SK-N-SH (cell line): ENCODE measurements around the gene SMYD4. TPM values are rescaled to one million over a fixed set of nuclear protein-coding genes. Genes with fewer than 3 reads are reported as not detected.

ENCODE experiments used
- CTCF ChIA-PET: fragments of 300-600, 350-600 bp; formaldehyde crosslinking; extraction: SDS; loops from one replicate; lab custom pipeline; 2021; lab: Yijun Ruan, JAX
- POLR2A ChIA-PET: fragments of 350-600 bp; sonication (Branson Sonifier 250); formaldehyde crosslinking; extraction: SDS; loops from one replicate; lab custom pipeline; 2020; ENCODE audit warnings: antibody characterized with exemption, inconsistent platforms; lab: Yijun Ruan, JAX
- DNase-seq: peaks from one replicate; pipeline ENCODE4 v3.0.0; 2012
- H2AFZ ChIP-seq: fragments of 200-600 bp; sonication (generic); 2 replicates; pipeline ENCODE4 v1.8.1; 2016; ENCODE audit warnings: antibody characterized with exemption, mild to moderate bottlenecking, low read depth
- H3F3A ChIP-seq: fragments of 200-600 bp; sonication (generic); replicated peaks from 2 replicates; pipeline ENCODE3; 2016; ENCODE audit warnings: antibody characterized with exemption, mild to moderate bottlenecking; ENCODE audit not compliant: insufficient read depth
- H3K27ac ChIP-seq, 2 experiments: fragments of 200-500 bp in 1 of 2; fragments of 200-600 bp in 1 of 2; sonication (Bioruptor generic) in 1 of 2; sonication (generic), shearing (Covaris generic) in 1 of 2; 2 replicates each; pipeline versions ENCODE4 v1.5.1 to v1.6.1; 2014 to 2016; ENCODE audit warnings: low read depth in 2 of 2, inconsistent platforms in 1 of 2, low read length in 1 of 2, mild to moderate bottlenecking in 1 of 2, mixed read lengths in 1 of 2
- H3K27me3 ChIP-seq: fragments of 200-600 bp; sonication (generic), shearing (Covaris generic); 2 replicates; pipeline ENCODE4 v1.6.1; 2016; ENCODE audit warnings: mixed run types; ENCODE audit not compliant: insufficient read depth
- H3K36me3 ChIP-seq, 2 experiments: fragments of 200-500 bp in 1 of 2; fragments of 200-600 bp in 1 of 2; sonication (Bioruptor generic) in 1 of 2; sonication (generic) in 1 of 2; replicated peaks in 1 of 2; 2 replicates each; pipeline versions ENCODE3 to v1.5.1; 2014 to 2016; ENCODE audit warnings: low read length in 1 of 2, mild to moderate bottlenecking in 1 of 2; ENCODE audit not compliant: insufficient read depth in 2 of 2, control insufficient read depth in 1 of 2
- H3K4me1 ChIP-seq, 2 experiments: fragments of 200-500 bp in 1 of 2; fragments of 200-600 bp in 1 of 2; sonication (Bioruptor generic) in 1 of 2; sonication (generic), shearing (Covaris generic) in 1 of 2; 2 replicates each; pipeline versions ENCODE4 v1.5.1 to v1.6.1; 2014 to 2016; ENCODE audit warnings: low read depth in 1 of 2, low read length in 1 of 2, mixed run types in 1 of 2; ENCODE audit not compliant: insufficient read depth in 2 of 2, control insufficient read depth in 1 of 2
- H3K4me2 ChIP-seq: fragments of 200-600 bp; sonication (generic), shearing (Covaris generic); 2 replicates; pipeline ENCODE4 v1.6.1; 2017; ENCODE audit warnings: mixed run types
- H3K4me3 ChIP-seq, 2 experiments: fragments of 200-500 bp in 1 of 2; fragments of 200-600 bp in 1 of 2; sonication (Bioruptor generic) in 1 of 2; sonication (generic), shearing (Covaris generic) in 1 of 2; 2 replicates each; pipeline versions ENCODE4 v1.5.1 to v1.8.1; 2014 to 2016; ENCODE audit warnings: low read depth in 2 of 2, inconsistent platforms in 1 of 2, low read length in 1 of 2, mild to moderate bottlenecking in 1 of 2, mixed read lengths in 1 of 2, moderate library complexity in 1 of 2
- H3K79me2 ChIP-seq: fragments of 200-600 bp; sonication (generic); 2 replicates; pipeline ENCODE4 v1.8.1; 2017; ENCODE audit warnings: mild to moderate bottlenecking; ENCODE audit not compliant: insufficient read depth
- H3K9ac ChIP-seq: fragments of 200-600 bp; sonication (generic); 2 replicates; pipeline ENCODE4 v1.6.1; 2017; ENCODE audit warnings: mixed run types
- H3K9me2 ChIP-seq: fragments of 200-600 bp; sonication (generic); 2 replicates; pipeline ENCODE4 v1.6.1; 2017; ENCODE audit warnings: mixed run types
- H3K9me3 ChIP-seq: fragments of 200-600 bp; sonication (generic); 2 replicates; pipeline ENCODE4 v1.6.1; 2017; ENCODE audit warnings: mixed run types, mild to moderate bottlenecking, moderate library complexity
- H4K20me1 ChIP-seq: fragments of 200-600 bp; sonication (generic); 2 replicates; pipeline ENCODE4 v1.6.1; 2017; ENCODE audit warnings: mild to moderate bottlenecking, mixed run types; ENCODE audit not compliant: insufficient read depth
- EP300 ChIP-seq, 2 experiments: IDR thresholded peaks; 2 replicates each; pipeline versions ENCODE4 v1.4.0 to v1.6.1; 2012; ENCODE audit warnings: borderline replicate concordance in 1 of 2, low read depth in 1 of 2, low read length in 1 of 2
- EZH2phosphoT487 ChIP-seq: fragments of 200-600 bp; sonication (generic); IDR thresholded peaks from 2 replicates; pipeline ENCODE4 v1.6.1; 2017; ENCODE audit warnings: low read depth, mixed run types, mild to moderate bottlenecking, antibody characterized with exemption, moderate library complexity, borderline replicate concordance
- FOSL2 ChIP-seq: IDR thresholded peaks from 2 replicates; pipeline ENCODE4 v1.4.0; 2012; ENCODE audit warnings: low read depth, mild to moderate bottlenecking, moderate library complexity, borderline replicate concordance
- FOXJ3 ChIP-seq: sonication (generic); formaldehyde crosslinking; IDR thresholded peaks from 2 replicates; pipeline ENCODE4 v1.5.1; 2020; ENCODE audit warnings: mild to moderate bottlenecking, missing genetic modification reagents
- FOXM1 ChIP-seq: IDR thresholded peaks from 2 replicates; pipeline ENCODE4 v1.4.0; 2012; ENCODE audit warnings: low read depth, mild to moderate bottlenecking
- NFIC ChIP-seq: IDR thresholded peaks from 2 replicates; pipeline ENCODE4 v1.4.0; 2012; ENCODE audit warnings: borderline replicate concordance
- POLR2AphosphoS5 ChIP-seq: IDR thresholded peaks from 2 replicates; pipeline ENCODE4 v1.6.1; 2012; ENCODE audit warnings: low read depth, low read length
- RAD21 ChIP-seq: IDR thresholded peaks from 2 replicates; pipeline ENCODE4 v1.6.1; 2012; ENCODE audit warnings: mild to moderate bottlenecking, low read length
- RFX5 ChIP-seq: IDR thresholded peaks from 2 replicates; pipeline ENCODE4 v1.6.1; 2012; ENCODE audit warnings: mild to moderate bottlenecking, improper control_type of control experiment, low read length
- RXRA ChIP-seq: IDR thresholded peaks from 2 replicates; pipeline ENCODE4 v1.4.0; 2012; ENCODE audit warnings: low read depth, mild to moderate bottlenecking, borderline replicate concordance
- SMC3 ChIP-seq: IDR thresholded peaks from 2 replicates; pipeline ENCODE4 v1.6.1; 2012; ENCODE audit warnings: low read depth, low read length, improper control_type of control experiment
- TEAD4 ChIP-seq: IDR thresholded peaks from 2 replicates; pipeline ENCODE4 v1.4.0; 2012; ENCODE audit warnings: mild to moderate bottlenecking, borderline replicate concordance; ENCODE audit not compliant: insufficient read depth
- YY1 ChIP-seq: IDR thresholded peaks from 2 replicates; pipeline ENCODE4 v1.4.0; 2012; ENCODE audit warnings: low read depth, mild to moderate bottlenecking
- WGBS: methylation state at CpG from one replicate; pipeline ENCODE4 v1.1.6; 2017; ENCODE audit warnings: low lambda C conversion rate; 5-methylcytosine and 5-hydroxymethylcytosine counted together
- polyA plus RNA-seq, 3 experiments: library from polyadenylated mRNA; depleted of rRNA; stranded (reverse); fragments of >200 nt; gene quantifications; 2 replicates each; pipeline ENCODE4 v1.2.3, GENCODE V29; 2012
- TF ChIP-seq, protein P1 (sequence below): IDR thresholded peaks from 2 replicates; pipeline ENCODE4 v1.4.0; 2012; ENCODE audit warnings: low read depth, borderline replicate concordance
- TF ChIP-seq, protein P2 (sequence below): fragments of 150-350 bp; IDR thresholded peaks from 2 replicates; pipeline ENCODE4 v1.6.1; 2017; ENCODE audit warnings: antibody characterized with exemption, low read length, low read depth, borderline replicate concordance
- TF ChIP-seq, protein P3 (sequence below): IDR thresholded peaks from 2 replicates; pipeline ENCODE4; 2012

Gene SMYD4
- polyA plus RNA-seq, 1 of the 3 experiments (the other 2 are of a cell fraction): 4.9 TPM

DNA sequence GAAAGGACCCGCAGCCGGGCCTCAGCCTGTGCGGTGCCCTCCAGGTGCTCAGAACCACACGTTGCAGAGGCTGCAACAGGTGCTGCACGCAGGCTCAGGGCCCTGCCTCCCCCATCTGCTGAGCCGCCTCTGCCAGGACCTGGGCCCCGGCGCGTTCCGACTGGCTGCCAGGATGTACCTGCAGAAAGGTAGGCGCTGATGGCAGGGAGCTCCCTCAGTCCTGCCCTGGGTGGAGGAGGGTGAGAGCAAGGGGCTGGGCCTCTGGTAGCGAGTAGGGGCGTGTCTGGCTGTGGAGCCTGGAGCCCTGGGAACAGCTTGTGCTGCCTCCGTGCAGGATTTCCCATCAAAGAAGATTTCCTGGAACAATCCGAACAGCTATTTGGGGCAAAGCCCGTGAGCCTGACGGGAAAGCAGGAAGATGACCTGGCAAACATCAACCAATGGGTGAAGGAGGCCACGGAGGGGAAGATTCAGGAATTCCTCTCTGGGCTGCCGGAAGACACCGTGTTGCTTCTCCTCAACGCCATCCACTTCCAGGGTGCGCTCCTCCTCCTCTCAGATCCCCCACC is 82.6 kb downstream of the SMYD4 start (continued):
- TF ChIP-seq, protein P1, sequence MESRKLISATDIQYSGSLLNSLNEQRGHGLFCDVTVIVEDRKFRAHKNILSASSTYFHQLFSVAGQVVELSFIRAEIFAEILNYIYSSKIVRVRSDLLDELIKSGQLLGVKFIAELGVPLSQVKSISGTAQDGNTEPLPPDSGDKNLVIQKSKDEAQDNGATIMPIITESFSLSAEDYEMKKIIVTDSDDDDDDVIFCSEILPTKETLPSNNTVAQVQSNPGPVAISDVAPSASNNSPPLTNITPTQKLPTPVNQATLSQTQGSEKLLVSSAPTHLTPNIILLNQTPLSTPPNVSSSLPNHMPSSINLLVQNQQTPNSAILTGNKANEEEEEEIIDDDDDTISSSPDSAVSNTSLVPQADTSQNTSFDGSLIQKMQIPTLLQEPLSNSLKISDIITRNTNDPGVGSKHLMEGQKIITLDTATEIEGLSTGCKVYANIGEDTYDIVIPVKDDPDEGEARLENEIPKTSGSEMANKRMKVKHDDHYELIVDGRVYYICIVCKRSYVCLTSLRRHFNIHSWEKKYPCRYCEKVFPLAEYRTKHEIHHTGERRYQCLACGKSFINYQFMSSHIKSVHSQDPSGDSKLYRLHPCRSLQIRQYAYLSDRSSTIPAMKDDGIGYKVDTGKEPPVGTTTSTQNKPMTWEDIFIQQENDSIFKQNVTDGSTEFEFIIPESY: no peak

DNA sequence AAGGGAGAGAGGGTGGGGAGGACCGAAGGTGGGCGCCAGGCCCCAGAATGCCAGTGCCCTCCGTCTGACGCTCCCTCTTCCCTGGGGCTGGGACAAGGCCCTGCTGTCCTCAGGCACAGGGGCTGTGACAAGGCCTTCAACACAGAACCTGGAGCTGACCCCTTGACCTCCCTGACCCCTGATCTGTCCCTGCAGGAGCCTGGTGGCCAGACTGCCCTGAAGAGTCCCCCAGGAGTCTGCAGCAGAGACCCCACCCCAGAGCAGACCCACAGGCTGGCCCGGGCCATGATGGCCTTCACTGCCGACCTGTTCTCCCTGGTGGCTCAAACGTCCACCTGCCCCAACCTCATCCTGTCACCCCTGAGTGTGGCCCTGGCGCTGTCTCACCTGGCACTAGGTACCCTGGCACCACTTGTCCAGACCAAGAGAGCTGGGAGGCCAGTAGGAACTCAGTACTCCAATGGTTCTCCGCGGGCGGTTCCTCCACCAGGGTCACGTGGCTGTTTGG is 84.1 kb downstream of the SMYD4 start:
- ChIA-PET CTCF (no interaction called here), POLR2A (no interaction called here)
- no peaks in the 10 kb centered on the region for H3K79me2 ChIP-seq
- no peaks in the 10 kb centered on the region for H3K27me3 ChIP-seq
- no peaks in the 10 kb centered on the region for H3K36me3 ChIP-seq
- H4K20me1 ChIP-seq: no peaks in the 10 kb centered on the region
- no peak overlapping the region for H3K27ac ChIP-seq
- H2AFZ ChIP-seq: no peak overlapping the region
- no peaks in the 10 kb centered on the region for H3K9me2 ChIP-seq
- WGBS: 80% methylated on average over 8 of the region's 12 CpGs
- TF ChIP-seq, protein P2, sequence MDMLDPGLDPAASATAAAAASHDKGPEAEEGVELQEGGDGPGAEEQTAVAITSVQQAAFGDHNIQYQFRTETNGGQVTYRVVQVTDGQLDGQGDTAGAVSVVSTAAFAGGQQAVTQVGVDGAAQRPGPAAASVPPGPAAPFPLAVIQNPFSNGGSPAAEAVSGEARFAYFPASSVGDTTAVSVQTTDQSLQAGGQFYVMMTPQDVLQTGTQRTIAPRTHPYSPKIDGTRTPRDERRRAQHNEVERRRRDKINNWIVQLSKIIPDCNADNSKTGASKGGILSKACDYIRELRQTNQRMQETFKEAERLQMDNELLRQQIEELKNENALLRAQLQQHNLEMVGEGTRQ: no peak
- TF ChIP-seq FOXM1 (no peak), NFIC (no peak), FOXJ3 (CRISPR knock-in tag) (no peak)
- H3K4me3 ChIP-seq: no peak overlapping the region
- no peak overlapping the region for H3K9ac ChIP-seq
- no peaks in the 10 kb centered on the region for H3K9me3 ChIP-seq
- H3K4me2 ChIP-seq: no peak overlapping the region
- peaks cover 0 to 3% of the 10 kb centered on the region in 2 experiments; a peak in 1 of 4 replicates for H3K4me1 ChIP-seq
- DNase-seq: no peak
- no peaks in the 10 kb centered on the region for H3F3A ChIP-seq

DNA sequence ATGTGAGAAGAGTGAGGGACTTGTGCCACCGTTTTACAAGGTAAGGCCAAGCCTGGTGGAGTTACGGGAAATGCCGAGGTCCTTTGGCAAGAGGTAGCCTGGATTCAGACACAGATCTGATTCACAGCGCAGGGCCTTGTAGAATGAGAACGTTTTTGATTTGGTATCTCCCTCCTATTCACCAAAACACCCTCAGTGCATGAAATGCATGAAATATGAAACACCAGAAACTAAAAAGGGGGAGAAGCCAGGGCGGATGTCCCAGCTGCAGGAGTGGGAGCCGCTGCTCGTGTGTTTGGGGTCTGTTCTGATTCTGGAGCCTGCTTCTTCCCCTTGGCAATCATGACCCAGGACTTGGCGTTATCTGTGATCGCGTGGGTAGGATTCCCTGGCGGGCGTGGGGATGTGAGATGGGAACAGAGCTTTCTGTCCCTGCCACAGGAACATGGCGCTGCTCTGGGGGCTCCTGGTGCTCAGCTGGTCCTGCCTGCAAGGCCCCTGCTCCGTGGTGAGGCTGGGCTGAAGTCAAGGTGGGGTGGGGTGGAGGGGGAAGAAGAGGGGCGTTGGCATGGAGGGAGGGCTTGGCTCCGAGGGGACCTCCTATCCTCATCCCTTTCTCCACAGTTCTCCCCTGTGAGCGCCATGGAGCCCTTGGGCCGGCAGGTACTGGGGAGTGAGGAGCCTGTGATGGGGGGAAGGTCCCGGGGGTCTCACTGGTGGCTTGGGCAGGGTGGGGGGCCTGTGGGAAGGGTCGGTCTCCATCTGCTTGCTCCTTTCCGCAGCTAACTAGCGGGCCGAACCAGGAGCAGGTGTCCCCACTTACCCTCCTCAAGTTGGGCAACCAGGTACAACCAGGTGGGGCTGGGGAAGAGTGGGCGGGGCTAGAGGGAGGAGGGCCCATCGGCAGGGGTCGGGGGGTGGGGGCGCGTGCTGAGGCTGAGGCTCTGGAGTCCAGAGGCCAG is 84.9 kb downstream of the SMYD4 start:
- DNase-seq: peak; percentile 38
- H3K36me3 ChIP-seq: no peaks in the 10 kb centered on the region
- no peaks in the 10 kb centered on the region for H3F3A ChIP-seq
- H3K9me3 ChIP-seq: no peaks in the 10 kb centered on the region
- no peaks in the 10 kb centered on the region for H4K20me1 ChIP-seq
- no peak overlapping the region for H2AFZ ChIP-seq
- no peaks in the 10 kb centered on the region for H3K9me2 ChIP-seq
- H3K79me2 ChIP-seq: no peaks in the 10 kb centered on the region
- POLR2A ChIA-PET: no interaction called here
- H3K27ac ChIP-seq: no peak overlapping the region
- H3K4me1 ChIP-seq: peaks cover 0 to 3% of the 10 kb centered on the region in 2 experiments; a peak in 1 of 4 replicates
- 80% methylated on average over 22 of the region's 29 CpGs for WGBS
- H3K4me3 ChIP-seq: no peak overlapping the region
- no peaks in the 10 kb centered on the region for H3K27me3 ChIP-seq
- CTCF ChIA-PET: no interaction called here
- H3K4me2 ChIP-seq: no peak overlapping the region
- H3K9ac ChIP-seq: no peak overlapping the region
- TF ChIP-seq EP300 (IDR thresholded peaks at IDR 0.05; ENCODE audit: borderline replicate concordance in 1 of 2, low read depth in 1 of 2, low read length in 1 of 2) (no peak), RFX5 (no peak), SMC3 (no peak), RAD21 (no peak), NFIC (no peak), EZH2phosphoT487 (no peak), FOSL2 (no peak), POLR2AphosphoS5 (no peak), FOXJ3 (CRISPR knock-in tag) (no peak), RXRA (no peak), TEAD4 (no peak), YY1 (no peak)
- TF ChIP-seq, protein P3, sequence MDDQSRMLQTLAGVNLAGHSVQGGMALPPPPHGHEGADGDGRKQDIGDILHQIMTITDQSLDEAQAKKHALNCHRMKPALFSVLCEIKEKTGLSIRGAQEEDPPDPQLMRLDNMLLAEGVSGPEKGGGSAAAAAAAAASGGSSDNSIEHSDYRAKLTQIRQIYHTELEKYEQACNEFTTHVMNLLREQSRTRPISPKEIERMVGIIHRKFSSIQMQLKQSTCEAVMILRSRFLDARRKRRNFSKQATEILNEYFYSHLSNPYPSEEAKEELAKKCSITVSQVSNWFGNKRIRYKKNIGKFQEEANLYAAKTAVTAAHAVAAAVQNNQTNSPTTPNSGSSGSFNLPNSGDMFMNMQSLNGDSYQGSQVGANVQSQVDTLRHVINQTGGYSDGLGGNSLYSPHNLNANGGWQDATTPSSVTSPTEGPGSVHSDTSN: no peak
- TF ChIP-seq, protein P2: no peak
